Inferior parietal cortex (tissue), 1 donor: ENCODE results near the gene CAMKV.
"Not testable (repeated sequence)": the region's sequence is repeated elsewhere in the genome, so short reads cannot be mapped to it uniquely, and the experiment has no call there.

Experiments
- DNase-seq: peaks from one replicate; pipeline ENCODE4 v3.0.0-alpha.2; 2016; ENCODE audit errors: extremely low spot score

CAMKV gene, protein sequence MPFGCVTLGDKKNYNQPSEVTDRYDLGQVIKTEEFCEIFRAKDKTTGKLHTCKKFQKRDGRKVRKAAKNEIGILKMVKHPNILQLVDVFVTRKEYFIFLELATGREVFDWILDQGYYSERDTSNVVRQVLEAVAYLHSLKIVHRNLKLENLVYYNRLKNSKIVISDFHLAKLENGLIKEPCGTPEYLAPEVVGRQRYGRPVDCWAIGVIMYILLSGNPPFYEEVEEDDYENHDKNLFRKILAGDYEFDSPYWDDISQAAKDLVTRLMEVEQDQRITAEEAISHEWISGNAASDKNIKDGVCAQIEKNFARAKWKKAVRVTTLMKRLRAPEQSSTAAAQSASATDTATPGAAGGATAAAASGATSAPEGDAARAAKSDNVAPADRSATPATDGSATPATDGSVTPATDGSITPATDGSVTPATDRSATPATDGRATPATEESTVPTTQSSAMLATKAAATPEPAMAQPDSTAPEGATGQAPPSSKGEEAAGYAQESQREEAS

DNA sequence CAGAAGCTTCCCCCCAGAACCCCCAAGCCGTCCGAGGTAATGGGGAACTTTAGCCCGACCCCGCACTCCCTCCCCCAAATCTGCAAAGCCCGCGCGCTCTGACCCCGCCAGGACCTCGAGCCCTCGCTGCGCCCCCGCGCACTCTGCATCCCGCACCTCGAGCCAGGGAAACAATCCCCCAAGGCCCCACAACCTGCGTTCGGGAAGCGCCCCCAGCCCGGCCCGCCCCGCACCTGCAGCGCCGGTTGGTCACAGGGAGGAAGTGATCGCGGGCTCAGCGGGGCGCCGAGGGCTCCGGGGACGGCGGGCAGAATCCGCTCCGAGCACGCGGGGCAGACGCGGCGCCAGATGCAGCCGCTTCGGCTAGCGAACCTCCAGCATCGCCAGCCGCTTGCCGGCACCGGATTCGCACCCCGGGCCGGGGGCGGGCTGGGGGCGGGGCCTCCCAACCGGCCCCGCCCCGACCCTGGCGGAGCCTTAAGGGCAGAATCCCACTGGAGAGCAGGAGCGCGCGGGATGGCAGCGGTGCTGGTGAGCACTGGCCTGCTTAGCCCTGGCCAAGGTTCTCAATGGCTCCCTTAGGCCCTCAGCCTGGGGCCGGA, at the start of gene CAMKV:
Gene CAMKV (minus strand): TSS at position 382 of the 602 bp plus-strand sequence. CDS start 7,518 bp downstream, outside the sequence.
- DNase-seq, result no peak

DNA sequence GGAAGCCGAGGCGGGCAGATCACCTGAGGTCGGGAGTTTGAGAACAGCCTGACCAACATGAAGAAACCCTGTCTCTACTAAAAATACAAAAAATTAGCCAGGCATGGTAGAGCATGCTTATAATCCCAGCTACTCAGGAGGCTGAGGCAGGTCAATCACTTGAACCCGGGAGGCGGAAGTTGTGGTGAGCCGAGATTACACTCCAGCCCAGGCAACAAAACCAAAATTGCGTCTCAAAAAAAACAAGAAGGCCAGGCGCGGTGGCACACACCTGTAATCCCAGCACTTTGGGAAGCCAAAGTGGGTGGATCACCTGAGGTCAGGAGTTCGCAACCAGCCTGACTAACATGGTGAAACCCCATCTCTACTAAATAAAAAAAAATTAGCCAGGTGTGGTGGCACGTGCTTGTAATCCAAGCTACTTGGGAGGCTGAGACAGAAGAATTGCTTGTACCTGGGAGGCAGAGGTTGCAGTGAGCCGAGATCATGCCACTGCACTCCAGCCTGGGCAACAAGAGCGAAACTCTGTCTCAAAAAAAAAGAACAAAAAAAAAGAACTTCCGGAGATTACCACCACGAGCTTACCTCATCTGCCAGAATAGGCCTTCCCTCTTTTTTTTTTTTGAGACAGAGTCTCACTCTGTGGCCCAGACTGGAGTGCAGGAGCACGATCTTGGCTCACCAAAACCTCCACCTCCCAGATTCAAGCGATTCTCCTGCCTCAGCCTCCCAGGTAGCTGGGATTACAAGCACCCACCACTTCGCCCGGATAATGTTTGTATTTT, 48.3 kb upstream of the CAMKV start:
- not testable (repeated sequence) for DNase-seq

DNA sequence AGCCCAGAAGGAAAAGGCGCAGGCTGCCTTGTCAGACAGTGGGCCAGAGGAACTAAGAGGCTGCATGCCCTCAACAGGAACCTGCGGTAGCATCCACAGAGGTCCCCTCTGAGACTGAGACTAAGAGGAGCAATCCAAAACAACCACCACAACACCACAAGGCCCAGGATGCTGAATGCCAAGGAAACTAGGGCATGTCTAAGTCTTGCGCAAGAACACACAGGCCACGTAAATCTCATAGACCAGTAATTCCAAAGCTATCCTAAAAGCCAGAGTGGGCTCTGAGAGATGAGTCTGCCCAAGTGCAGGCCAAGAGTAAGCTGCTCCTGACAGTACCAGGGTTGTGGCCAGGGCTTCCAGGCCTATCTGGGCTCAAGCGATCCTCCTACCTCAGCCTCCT, 47.0 kb upstream of the CAMKV start:
- no peak for DNase-seq

DNA sequence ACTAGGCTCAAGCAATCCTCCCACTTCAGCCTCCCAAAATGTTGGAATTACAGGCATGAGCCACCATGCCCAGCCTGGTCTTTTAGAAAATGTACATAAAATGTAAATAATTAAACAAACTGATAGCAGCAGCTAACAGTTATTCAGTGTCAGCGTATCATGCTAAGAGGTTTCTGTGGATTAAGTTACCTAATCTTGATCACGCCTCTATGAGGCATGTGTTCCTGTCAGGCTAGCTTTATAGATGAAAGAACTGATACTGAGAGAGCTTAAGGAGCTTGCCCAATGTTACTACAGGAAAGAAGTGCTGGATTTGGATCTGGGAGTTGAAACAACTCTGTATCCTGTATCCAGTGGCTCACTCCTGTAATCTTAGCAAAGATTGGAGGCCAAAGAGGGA, 45.2 kb upstream of the CAMKV start:
- DNase-seq, result no peak

DNA sequence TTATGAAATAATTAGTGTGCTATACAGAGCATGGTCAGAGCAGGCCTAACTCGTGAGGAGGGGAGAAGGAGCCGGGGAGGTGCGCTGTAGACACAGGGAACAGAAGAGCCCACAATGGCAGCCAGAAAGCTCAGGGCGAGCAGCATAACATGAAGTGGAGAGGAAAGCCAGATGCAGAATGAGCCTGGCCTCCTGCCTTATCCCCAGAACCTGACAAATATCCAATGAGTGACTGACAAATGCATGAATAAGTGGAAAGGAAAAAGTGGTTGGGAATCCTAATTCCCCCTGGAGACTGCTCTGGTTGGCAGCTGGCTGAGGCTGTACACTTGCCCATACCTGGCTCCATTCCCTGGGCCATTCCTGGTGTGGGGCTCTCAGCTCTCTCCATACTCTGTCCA, 43.2 kb upstream of the CAMKV start:
- DNase-seq, result no peak

DNA sequence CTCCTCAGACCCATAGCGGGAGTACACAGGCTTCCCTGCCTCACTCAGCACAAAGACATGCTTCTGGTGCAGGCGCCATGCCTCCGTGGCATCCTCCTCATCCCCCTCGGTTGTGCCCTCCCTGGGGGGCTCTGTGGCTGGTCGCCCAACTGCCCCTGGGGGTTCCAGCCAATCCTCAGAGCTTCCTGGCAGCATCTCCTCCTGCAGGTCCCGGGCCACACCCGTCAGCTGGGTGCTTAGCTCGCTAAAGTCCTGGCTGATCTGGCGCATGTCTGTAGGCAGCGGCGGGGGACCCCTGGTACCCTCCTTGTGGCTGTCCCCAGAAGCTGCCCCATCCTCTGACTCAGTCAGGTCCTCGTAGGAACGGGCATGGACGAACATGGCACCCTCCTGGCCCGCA, 41.9 kb upstream of the CAMKV start:
- no peak for DNase-seq

DNA sequence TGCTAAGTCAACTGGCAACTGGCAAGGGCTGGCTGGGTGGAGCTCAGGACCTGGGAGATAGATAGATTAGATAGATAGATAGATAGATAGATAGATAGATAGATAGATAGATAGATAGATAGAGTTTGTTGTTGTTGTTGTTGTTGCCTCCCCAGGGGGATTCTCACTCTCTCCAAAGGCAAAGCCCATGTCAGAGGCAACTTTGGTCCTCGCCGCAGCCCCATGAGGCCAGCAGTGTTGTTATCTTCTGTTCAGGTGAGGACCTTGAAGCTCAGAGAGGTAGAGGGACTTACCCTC, 41.4 kb upstream of the CAMKV start:
- DNase-seq, result no peak

DNA sequence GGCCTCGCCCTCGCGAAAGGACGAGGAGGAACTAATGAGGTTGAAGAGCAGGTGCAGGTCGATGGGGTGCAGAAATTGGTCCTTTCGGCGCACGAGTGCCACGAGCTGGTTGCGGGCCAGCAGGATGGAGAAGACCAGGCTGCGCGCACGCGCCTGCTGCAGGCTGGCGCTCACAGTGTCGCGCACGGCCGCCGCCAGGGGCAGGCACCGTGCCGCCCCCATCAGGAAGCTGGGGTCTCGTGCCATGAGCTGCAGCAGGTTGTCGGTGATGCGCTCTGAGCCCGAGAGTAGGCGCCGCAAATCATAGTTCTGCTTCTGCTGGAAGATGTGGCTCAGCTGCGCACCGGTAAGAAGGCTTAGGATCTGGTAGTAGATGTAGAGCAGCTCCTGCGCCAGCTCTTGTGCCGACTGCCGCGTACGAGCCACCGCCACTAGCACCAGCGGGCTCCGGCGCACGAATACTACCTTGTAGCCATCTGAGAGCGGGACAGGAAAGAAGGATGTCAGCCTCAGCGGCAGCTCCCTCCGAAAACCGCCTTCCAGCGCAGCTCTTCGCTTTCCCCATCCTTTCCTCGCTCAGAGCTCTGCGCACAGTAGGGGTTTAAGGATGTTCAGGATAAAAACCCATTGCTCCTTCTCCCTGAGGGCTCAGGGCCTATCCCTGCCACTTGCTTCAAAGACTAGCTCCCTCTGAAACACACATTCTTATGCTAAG, 40.9 kb upstream of the CAMKV start:
- no peak for DNase-seq

DNA sequence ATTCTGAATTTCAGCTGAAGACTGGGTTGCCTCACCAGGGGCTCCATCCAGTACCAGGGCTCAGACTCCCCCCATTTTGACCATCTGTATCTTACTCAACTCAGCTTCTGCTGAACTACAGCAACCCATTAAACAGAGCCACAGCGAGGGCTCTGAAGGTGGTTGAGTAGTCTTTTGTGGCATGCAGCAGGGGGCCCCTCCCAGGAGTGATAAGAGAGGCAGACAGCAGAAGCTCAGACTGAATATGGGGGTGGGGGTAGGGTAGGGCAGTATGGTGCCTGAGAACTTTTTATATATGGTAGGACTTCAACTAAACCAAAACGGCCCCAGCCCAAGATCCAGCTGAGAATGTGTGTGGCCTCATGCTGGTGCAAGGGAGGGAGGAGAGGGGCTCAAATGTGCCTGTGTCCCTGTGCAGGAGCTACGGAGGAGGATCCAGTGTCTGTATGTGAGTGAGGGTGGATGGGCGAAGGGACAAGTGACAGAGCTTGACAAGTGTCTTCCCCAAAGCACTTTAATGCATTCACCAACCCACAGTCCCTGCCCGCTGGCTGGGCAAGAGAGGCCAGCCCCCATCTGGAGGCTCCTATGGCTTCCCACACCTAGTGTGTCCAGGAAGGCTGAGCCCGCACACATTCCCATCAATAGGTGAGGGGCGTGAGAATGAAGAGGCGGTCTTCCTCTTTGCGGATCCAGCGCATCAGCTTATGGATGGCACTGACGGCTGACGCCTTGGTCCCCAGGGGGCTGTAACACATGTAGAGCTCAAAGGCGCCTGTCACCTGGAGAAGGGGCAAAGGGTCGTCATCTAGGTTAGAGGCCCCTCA, 38.9 kb upstream of the CAMKV start:
- DNase-seq, result no peak

DNA sequence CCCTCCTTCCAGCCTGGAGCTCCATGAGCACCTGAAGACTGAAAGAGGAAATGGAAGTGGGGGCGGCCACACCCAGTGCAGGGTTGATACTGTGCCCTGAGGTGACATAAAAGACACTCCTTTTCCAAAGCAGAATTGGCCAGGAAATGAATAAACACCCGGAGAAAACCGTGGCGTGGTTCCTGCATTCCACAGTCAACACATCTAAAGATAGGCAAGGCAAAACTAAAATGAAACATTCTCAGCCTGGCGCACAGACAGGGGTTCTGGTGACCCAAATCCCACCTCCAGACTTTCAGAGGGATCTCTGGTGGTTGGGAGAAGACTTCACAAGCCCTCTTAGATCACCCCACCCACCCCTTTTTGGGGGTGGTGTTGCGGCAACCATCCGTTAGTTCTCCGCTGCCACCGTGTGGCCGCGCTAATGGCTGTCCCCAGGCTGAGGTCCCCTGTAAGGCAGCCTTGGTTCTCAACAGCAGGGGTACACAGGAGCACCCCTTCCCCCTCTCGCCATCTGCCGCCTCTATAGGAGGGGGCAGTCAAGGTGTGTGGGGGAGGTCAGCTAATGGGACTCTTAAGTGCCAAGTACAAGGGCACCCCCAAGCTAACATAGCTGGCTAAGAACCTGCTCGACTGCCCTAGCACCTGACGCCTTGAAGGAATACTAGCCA, 36.5 kb upstream of the CAMKV start:
- DNase-seq, result peak; percentile 57

DNA sequence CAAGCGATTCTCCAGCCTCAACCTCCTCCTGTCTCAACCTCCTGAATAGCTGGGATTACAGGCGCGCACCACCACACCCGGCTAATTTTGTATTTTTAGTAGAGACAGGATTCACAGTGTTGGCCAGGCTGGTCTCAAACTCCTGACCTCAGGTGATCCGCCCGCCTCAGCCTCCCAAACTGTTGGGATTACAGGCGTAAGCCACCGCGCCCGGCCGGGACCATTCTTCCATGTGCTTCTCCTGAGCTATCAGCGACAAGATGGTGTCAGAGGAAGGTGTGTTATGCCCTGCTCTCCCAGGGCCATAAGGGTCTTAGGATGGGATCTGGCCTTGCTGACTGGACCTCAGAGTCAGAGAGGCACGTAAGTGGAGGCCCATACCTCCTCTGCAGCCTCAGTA, 34.7 kb upstream of the CAMKV start:
- DNase-seq, result not testable (repeated sequence)

DNA sequence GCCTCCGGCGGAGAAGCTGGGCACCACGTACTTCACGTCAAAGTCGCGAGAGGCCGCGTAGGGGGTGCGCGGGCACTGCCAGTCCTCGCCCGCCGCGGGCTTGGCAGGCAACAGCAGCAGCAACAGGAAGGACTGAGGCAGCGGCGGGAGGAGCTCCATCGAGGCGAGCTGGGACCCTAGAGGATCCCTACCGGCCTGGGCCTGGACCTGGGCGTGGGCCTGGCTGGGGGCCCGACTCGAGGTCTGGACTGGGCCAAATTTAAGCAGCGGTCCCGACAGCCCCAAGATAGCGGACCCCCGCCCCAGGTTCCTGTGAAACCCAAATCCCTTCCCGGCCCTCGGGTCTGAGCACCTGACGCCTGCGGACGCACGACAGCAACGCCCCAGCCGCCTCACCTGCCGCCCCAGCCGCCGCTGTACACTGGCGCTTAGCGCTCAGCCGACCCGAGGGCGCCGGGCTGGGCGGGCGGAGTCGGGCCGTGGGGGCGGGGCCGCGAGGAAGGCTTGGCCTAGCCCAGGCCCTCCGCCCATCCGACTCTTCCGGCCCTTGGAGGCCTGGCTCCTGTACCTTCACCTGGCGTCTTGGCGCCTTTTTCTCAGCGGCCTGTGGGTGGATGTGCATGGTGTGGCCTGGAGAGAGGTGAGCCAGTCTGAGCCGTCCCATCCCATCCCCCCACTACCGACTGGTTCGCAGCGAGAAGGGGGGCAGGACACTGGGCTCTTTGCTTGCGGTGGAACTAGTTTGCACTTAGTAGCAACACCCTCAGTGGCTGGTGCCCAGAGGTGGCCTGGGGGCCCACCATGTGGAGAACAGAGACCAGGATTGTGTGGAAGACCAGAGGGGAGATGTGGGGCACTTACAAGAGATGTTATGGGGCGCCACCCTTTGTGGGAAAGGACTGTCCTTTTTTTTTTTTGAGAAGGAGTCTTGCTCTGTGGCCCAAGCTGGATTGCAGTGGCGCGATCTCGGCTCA, 34.0 kb upstream of the CAMKV start, which contains the start of gene MST1R:
Gene MST1R (minus strand): TSS at position 423 of the 974 bp plus-strand sequence. CDS start 264 bp downstream, at position 159.
- DNase-seq, result no peak

DNA sequence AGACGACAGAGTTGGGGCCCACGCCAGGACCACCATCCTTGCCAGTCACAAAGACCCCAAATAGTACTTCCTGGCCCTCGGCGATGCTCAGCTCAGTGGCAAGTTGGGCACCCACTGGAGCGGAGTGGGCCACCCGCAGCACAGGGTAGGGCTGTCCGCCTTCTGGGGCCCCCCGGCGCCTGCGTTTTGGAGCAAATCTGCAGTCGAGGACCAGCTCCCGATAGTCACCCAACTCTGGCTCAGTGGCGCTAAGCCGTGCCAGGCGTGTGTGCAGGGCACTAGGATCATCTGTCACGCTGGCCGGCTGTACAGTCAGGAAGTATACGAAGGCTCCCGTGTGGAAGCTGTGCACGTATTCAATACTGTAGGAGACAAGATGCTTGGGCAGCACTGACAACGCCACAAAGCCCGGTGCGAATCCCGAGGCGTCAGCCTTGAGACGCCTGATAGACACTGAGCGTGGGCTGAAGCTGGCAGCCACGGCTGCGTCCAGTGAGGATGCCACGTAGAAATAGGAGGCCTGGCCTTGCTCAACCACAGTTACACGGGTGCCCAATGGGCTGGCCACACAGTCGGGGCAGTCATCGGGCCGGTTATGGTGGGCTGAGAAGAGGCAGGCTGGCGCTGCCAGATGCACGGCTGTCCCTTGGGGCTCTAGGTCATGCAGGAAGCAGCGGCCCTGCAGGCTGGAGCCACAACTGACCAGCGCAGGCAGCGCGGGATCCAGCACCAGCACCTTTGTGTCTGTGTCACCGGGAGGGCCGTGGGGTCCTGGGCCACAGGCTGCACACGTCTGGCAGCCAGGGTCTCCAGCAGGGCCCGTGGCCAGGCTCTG, 33.0 kb upstream of the CAMKV start:
- no peak for DNase-seq

DNA sequence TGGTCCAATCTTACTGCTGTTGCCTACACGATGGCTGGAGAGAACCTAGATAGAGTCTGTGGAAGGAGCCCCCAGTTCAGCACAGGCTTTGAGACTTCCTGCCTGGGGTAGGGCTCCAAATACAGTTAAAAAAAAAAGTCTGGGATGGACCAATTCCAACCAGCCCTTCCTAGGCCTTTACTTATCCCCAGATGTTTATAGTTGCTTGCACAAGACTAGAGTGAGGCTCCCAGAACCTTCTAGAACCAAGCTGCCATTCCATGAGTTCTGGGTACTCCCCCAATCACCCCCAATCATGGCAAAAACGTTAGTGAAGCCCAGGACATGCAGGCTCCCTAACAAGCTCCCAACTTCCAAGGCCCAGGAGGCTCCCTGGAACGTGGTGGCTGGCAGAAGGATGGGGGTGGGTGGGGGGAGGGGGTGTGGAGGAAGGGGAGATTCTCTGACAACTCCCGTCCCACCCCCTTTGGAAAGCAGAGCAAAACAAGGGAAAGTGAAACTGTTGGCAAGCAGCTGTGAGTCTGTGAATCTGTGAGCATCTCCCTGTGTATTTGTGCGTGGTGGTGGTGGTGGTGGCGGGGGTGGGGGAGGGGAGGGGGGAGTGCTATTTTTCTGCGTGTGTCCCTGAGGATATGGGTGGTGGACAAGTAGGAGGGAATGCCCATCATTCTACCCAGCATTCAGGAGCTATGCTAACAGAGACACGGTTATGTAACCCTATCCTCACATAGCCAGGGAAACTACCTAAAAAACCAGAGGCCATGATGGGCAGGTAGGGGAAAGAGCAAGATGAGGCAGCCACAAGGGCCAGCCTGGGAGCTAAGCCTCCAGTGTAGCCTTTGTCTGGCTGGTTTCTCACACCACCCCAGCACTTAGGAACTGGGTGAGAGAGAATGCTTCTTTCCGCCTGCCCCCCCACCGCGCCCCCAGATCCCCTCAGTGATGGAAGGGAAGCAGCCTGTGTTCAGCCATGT, 31.9 kb upstream of the CAMKV start:
- DNase-seq, result no peak

DNA sequence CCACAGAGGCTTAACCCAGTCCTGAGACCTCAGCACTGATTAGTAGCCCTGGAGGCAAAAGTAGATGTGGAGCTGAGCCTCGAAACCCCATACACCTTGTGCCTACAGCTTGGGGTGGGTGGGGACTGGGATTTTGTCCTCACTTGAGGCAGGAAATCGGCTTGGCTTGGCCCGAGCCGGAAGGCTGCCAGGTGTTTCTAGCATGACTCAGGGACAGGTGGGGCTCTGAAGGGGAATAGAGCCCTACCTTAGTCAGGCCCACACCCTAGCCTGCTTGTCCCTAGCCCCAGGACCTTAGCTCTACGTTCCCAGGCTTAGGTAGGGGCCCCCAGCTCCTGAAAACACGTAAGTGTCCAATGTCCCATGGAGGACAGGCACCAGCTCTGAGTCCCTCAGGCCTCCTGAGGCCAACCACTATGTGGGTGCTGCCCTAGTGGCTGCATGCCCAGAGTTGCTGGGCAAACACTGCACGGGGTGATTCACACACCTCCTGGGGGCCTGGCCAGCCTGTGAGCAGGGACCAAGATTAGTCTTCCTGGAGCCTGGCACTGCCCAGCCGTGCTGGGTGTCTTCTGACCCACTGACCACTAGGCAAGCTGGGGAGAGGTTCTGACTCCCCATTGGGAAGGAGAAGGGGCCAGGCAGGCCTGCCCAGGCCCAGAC, 30.9 kb upstream of the CAMKV start:
- DNase-seq, result no peak

DNA sequence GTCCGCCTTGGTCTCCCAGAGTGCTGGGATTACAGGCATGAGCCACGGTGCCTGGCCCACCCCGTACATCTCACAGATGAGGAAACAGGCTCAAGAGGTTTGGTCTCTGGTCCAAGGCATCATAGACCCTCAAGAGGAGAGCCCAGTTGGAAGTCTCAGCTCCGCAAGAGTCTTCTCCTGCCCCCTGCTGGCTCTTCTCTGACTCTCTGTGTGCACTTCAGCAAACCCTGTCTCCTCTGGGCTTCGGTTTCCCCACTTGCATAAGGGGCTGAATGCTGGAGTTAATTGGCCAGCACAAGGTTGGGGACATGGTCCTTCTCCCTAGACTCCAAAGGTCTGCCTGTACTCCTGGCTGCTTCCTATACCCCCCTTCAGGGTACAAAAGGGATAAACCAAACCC, 30.1 kb upstream of the CAMKV start:
- DNase-seq, result no peak

DNA sequence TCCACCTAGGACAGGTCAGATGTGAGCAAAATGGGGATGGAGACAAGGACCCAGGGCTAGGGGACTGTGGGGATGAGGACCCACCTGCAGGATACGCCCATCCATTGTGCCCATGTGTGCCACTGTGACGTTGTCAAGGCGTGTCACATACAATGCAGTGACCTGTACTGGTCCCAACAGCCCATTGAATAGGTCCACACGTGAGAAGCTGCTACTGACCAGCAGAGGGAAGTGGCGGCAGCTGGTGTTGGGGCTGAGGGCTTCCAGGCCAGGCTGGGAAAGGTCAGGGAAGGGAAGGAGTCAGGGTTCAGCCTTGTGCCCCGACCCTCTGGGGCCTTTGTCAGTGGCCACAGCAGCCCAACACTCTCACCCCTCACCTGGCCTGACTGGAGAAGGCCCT, 29.3 kb upstream of the CAMKV start:
- DNase-seq, result no peak
